Muscle layer of duodenum (tissue), 2 donors: ENCODE data around the gene VPS72.
A peak's percentile ranks its signal among the peaks of the same experiment; 100 is the strongest.

Experiments
- H3K27ac ChIP-seq: one replicate; pipeline ENCODE4 v1.7.0; 2013; ENCODE audit warnings: mild to moderate bottlenecking, low read length
- H3K27me3 ChIP-seq: one replicate; pipeline ENCODE4 v1.7.0; 2013; ENCODE audit warnings: low read depth, mild to moderate bottlenecking, control low read depth, low read length
- H3K36me3 ChIP-seq, 2 donors: one replicate each; pipeline ENCODE4 v1.7.0; 2013; ENCODE audit warnings: low read length in 2 of 2, control low read depth in 1 of 2, mild to moderate bottlenecking in 1 of 2; ENCODE audit not compliant: insufficient read depth in 2 of 2, control insufficient read depth in 1 of 2
- H3K4me1 ChIP-seq, 2 donors: one replicate each; pipeline ENCODE4 v1.7.0; 2013; ENCODE audit warnings: low read length in 2 of 2, mild to moderate bottlenecking in 2 of 2, control low read depth in 1 of 2, moderate library complexity in 1 of 2; ENCODE audit not compliant: insufficient read depth in 2 of 2, control insufficient read depth in 1 of 2
- H3K4me3 ChIP-seq, 2 donors: one replicate each; pipeline ENCODE4 v1.7.0; 2013; ENCODE audit warnings: low read length in 2 of 2, low read depth in 1 of 2, mild to moderate bottlenecking in 1 of 2
- H3K9me3 ChIP-seq, 2 donors: one replicate each; pipeline ENCODE4 v1.7.0; 2013; ENCODE audit warnings: low read length in 2 of 2, control low read depth in 1 of 2, mild to moderate bottlenecking in 1 of 2; ENCODE audit not compliant: control insufficient read depth in 1 of 2
- donor health status: healthy.

Gene VPS72

DNA sequence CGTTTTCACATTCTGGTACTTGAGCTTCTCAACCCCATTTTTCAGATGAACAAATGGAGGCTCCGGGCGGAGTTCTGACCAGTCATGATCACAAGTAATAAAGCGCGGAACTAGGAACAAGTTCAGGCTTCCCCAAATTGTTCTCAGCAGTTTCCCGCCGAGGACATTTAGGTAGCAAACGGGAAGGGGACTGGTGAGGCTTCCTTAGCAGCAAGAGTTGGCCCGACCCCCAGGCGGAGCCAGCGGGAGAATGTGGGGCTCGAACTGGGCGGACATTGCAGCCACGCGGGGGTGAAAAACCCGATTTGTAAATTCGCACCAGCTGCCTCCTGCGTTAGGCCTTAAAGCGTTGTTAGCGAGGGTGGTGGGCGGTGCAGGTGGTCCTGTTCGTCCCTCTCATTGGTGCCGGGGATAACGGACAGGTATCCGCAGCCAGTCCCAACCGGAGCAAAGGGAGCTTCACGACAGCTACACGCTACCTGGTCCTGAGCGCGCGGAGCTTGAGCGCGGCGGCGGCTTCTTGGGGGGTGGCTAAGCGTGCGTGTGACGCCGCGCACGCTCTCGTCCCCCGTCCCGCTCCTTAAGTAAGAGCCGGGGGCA lies 58.9 kb downstream of the VPS72 start:
- Histone ChIP-seq H3K36me3 (peaks cover 0 to 16% of the 10 kb centered on the region in 2 donors), H3K9me3 (no peaks in the 10 kb centered on the region), H3K4me1 (peaks cover 0 to 18% of the 10 kb centered on the region in 2 donors), H3K4me3 (peak overlapping the region; percentile 64 to 66), H3K27ac (peak overlapping the region; percentile 14), H3K27me3 (no peaks in the 10 kb centered on the region)

DNA sequence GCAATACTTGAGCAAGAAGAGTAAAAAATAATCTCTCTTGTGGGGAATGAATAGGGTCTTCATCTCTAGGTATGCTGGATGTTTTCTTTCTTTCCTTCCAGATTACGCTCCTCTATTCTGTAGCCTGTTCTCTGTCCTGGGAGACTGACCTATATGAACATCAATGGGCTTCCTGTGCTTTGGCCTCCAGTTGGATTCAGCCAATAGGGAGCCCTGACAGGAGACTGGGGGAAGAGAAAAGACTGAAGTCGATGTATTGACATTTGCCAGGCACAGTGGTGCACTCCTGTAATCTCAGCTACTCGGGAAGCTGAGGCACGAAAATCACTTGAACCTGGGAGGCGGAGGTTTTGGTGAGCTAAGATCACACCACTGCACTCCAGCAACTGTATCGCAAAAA lies 61.2 kb downstream of the VPS72 start:
- Histone ChIP-seq H3K9me3 (no peaks in the 10 kb centered on the region), H3K4me3 (no peak overlapping the region)

More for the DNA sequence above, 61.2 kb downstream of the VPS72 start:
- Histone ChIP-seq H3K36me3 (no peaks in the 10 kb centered on the region), H3K27ac (no peak overlapping the region), H3K27me3 (no peaks in the 10 kb centered on the region), H3K4me1 (peaks cover 0 to 18% of the 10 kb centered on the region in 2 donors)
